Lung (tissue), 12 donors: ENCODE data around the gene PGS1. TPM values are rescaled to one million over a fixed set of nuclear protein-coding genes. Genes with fewer than 3 reads are reported as not detected.

Experiments
- ATAC-seq: fragments of 200-7000 bp; cut with Tn5 transposase; one replicate; pipeline ENCODE4 v1.9.1; 2020; ENCODE audit warnings: moderate number of reproducible peaks; ENCODE audit not compliant: insufficient read depth, low FRiP score
- DNase-seq, 3 donors: peaks; one replicate each; pipeline ENCODE4 v3.0.0-alpha.2; 2013 to 2017
- H3K27ac ChIP-seq, 2 donors: one replicate each; pipeline ENCODE4 v1.5.1; 2013; ENCODE audit warnings: mild to moderate bottlenecking in 2 of 2, moderate library complexity in 2 of 2, control low read depth in 1 of 2, inconsistent platforms in 1 of 2, low read depth in 1 of 2, low read length in 1 of 2
- H3K27me3 ChIP-seq, 3 donors: one replicate each; pipeline ENCODE4 v1.5.1; 2013; ENCODE audit warnings: low read length in 2 of 3; ENCODE audit not compliant: control insufficient read depth in 3 of 3, insufficient read depth in 3 of 3
- H3K36me3 ChIP-seq, 4 donors: one replicate each; pipeline ENCODE4 v1.5.1; 2013; ENCODE audit warnings: low read length in 4 of 4, mild to moderate bottlenecking in 1 of 4, moderate library complexity in 1 of 4; ENCODE audit not compliant: control insufficient read depth in 4 of 4, insufficient read depth in 4 of 4
- H3K4me1 ChIP-seq, 5 donors: one replicate each; pipeline ENCODE4 v1.5.1; 2013; ENCODE audit warnings: low read length in 5 of 5, mild to moderate bottlenecking in 2 of 5, moderate library complexity in 1 of 5; ENCODE audit not compliant: control insufficient read depth in 5 of 5, insufficient read depth in 5 of 5
- H3K4me3 ChIP-seq: one replicate; pipeline ENCODE4 v1.5.1; 2013; ENCODE audit warnings: mild to moderate bottlenecking, control low read depth, moderate library complexity
- H3K9ac ChIP-seq, 2 donors: one replicate each; pipeline ENCODE4 v1.5.1; 2013; ENCODE audit warnings: low read length in 2 of 2, control low read depth in 1 of 2; ENCODE audit not compliant: insufficient read depth in 1 of 2
- H3K9me3 ChIP-seq, 4 donors: one replicate each; pipeline ENCODE4 v1.5.1; 2013; ENCODE audit warnings: low read length in 3 of 4, mild to moderate bottlenecking in 1 of 4, moderate library complexity in 1 of 4; ENCODE audit not compliant: control insufficient read depth in 4 of 4, insufficient read depth in 3 of 4
- CTCF ChIP-seq: IDR thresholded peaks from 2 replicates; pipeline ENCODE4 v1.5.1; 2012; ENCODE audit warnings: mild to moderate bottlenecking; ENCODE audit errors: control extremely low read depth, extremely low read depth
- WGBS, 2 donors: extraction: QIAGEN DNeasy Blood & Tissue Kit; methylation state at CpG; one replicate each; pipeline ENCODE4 v1.1.7; 2013; 5-methylcytosine and 5-hydroxymethylcytosine counted together
- polyA plus RNA-seq, 2 donors: library from polyadenylated mRNA; stranded (reverse); fragments of 200-250 nt; gene quantifications; one replicate each; pipeline ENCODE4 v1.2.1, GENCODE V29; 2013
- total RNA-seq, 2 donors: library from RNA; depleted of rRNA in 1 of 2; stranded (reverse); fragments of >200 nt in 1 of 2; gene quantifications; one replicate each; pipeline ENCODE4 v1.2.1, GENCODE V29; 2014 to 2021
- donor health status: control.
- donor health status: control.
- donor health status: Bipolar disorder and iron deficiency.
- donor health status: healthy.
- donor health status: DM: yes; HTN: yes; CAD: no.

Gene PGS1
- total and polyA plus RNA-seq, 4 donors = 44.9 to 104 (median 94.3) TPM

GRCh38 chr17:78379131-78379491, 662 bp downstream of the PGS1 start:
- peak in 1 of 3 donors; percentile 56 for DNase-seq
- H3K4me1 ChIP-seq = peaks cover 0 to 29% (median 6%) of the 10 kb centered on the region in 5 donors
- peak overlapping the region; percentile 54 to 68 for H3K9ac ChIP-seq
- H3K27ac ChIP-seq = peak overlapping the region; percentile 87 to 100
- no peaks in the 10 kb centered on the region for H3K36me3 ChIP-seq
- no peaks in the 10 kb centered on the region for H3K27me3 ChIP-seq
- H3K9me3 ChIP-seq = no peaks in the 10 kb centered on the region
- H3K4me3 ChIP-seq = peak overlapping the region; percentile 98
- 1 to 2% methylated on average over 7 of the region's 7 CpGs for WGBS, 2 donors
- no peak for TF ChIP-seq CTCF
- ATAC-seq = peak; percentile 16

GRCh38 chr17:78380370-78380769, 1.9 kb downstream of the PGS1 start:
- 74 to 78% methylated on average over 5 of the region's 5 CpGs for WGBS, 2 donors
- DNase-seq (no peak), ATAC-seq (no peak)
- Histone ChIP-seq H3K9ac (no peak overlapping the region), H3K36me3 (no peaks in the 10 kb centered on the region), H3K4me1 (peaks cover 0 to 31% (median 6%) of the 10 kb centered on the region in 5 donors), H3K27ac (peak overlapping the region in 1 of 2 donors; percentile 52), H3K9me3 (no peaks in the 10 kb centered on the region), H3K4me3 (no peak overlapping the region), H3K27me3 (no peaks in the 10 kb centered on the region)
- no peak for TF ChIP-seq CTCF

- WGBS, 2 donors = 28 to 35% methylated on average over 12 of the region's 12 CpGs
- Histone ChIP-seq H3K9me3 (no peaks in the 10 kb centered on the region), H3K27me3 (no peaks in the 10 kb centered on the region), H3K4me1 (peaks cover 0 to 36% (median 12%) of the 10 kb centered on the region in 5 donors), H3K36me3 (no peaks in the 10 kb centered on the region), H3K4me3 (no peak overlapping the region), H3K27ac (peak overlapping the region; percentile 63 to 90), H3K9ac (no peak overlapping the region)
- TF ChIP-seq CTCF = no peak
- ATAC-seq = no peak
- no peak for DNase-seq
Measured at GRCh38 chr17:78381601-78382232, 3.3 kb downstream of the PGS1 start.
